Tracheal epithelial cell (primary cell): ENCODE results near the gene PLCE1. TPM values are rescaled to one million over a fixed set of nuclear protein-coding genes. Genes with fewer than 3 reads are reported as not detected.

Source experiments
- total RNA-seq: library from RNA; depleted of rRNA; stranded (reverse); fragments of >200 nt; gene quantifications from 2 replicates; pipeline ENCODE4 v1.2.1, GENCODE V29; 2014

Gene PLCE1
- total RNA-seq: 0.48 and 0.85 TPM in 2 replicates

GRCh38 chr10:93993782-93994437, at the start of gene PLCE1:
TSS of gene PLCE1 (plus strand) at chr10:93993931. CDS start at chr10:94031047, 37,116 bp downstream.

Other genes with a start within 250 kb of the PLCE1 start
- gene LGI1, start 236.0 kb upstream of the PLCE1 start, total RNA-seq: not detected in 2 replicates
- gene SLC35G1, start 100.0 kb upstream of the PLCE1 start, total RNA-seq: 0.64 and 2.9 TPM in 2 replicates